Measurements from ENCODE around the gene DCAF11.

- no peak for TF ChIP-seq CTCF (IDR thresholded peaks at IDR 0.05)
- TF ChIP-seq POLR2AphosphoS5 (IDR thresholded peaks at IDR 0.05): no peak
Observed at GRCh38 chr14:24116128-24116814, 1.7 kb downstream of the DCAF11 start.
